MM.1S (cell line): ENCODE data around the gene CACUL1.

Experiments
- DNase-seq: peaks from one replicate; pipeline ENCODE4 v3.0.0-alpha.2; 2015
- H2AFZ ChIP-seq: fragments of 300-600 bp; sonication (generic); 2 replicates; pipeline ENCODE4 v1.6.0; 2016; ENCODE audit warnings: antibody characterized with exemption, low read length
- H3F3A ChIP-seq: fragments of 300-600 bp; sonication (generic); 2 replicates; pipeline ENCODE4 v1.6.1; 2016; ENCODE audit warnings: mild to moderate bottlenecking, antibody characterized with exemption, low read length, moderate library complexity, mixed read lengths; ENCODE audit not compliant: insufficient read depth
- H3K27ac ChIP-seq: fragments of 300-600 bp; sonication (generic); 2 replicates; pipeline ENCODE4 v1.5.1; 2016; ENCODE audit warnings: mild to moderate bottlenecking, low read length
- H3K27me3 ChIP-seq: fragments of 300-600 bp; sonication (generic); replicated peaks from 2 replicates; pipeline ENCODE4 v1.6.0; 2016; ENCODE audit warnings: low read length; ENCODE audit not compliant: insufficient read depth
- H3K36me3 ChIP-seq: fragments of 300-600 bp; sonication (generic); replicated peaks from 2 replicates; pipeline ENCODE4 v1.6.1; 2016; ENCODE audit warnings: mild to moderate bottlenecking, low read length, mixed read lengths; ENCODE audit not compliant: insufficient read depth
- H3K4me1 ChIP-seq: fragments of 300-600 bp; sonication (generic); 2 replicates; pipeline ENCODE4 v1.6.1; 2016; ENCODE audit warnings: low read length, mixed read lengths
- H3K4me2 ChIP-seq: fragments of 300-600 bp; sonication (generic); 2 replicates; pipeline ENCODE4 v1.6.0; 2016; ENCODE audit warnings: low read depth, low read length
- H3K4me3 ChIP-seq: fragments of 300-600 bp; sonication (generic); 2 replicates; pipeline ENCODE4 v1.5.1; 2016; ENCODE audit warnings: low read length, mixed read lengths
- H3K79me2 ChIP-seq: fragments of 300-600 bp; sonication (generic); 2 replicates; pipeline ENCODE4 v1.6.1; 2016; ENCODE audit warnings: mixed run types, low read length, mixed read lengths
- H3K9ac ChIP-seq: fragments of 300-600 bp; sonication (generic); 2 replicates; pipeline ENCODE4 v1.6.1; 2016; ENCODE audit warnings: low read length, mixed read lengths
- H3K9me2 ChIP-seq: fragments of 300-600 bp; sonication (generic); replicated peaks from 2 replicates; pipeline ENCODE4 v1.6.1; 2016; ENCODE audit warnings: mild to moderate bottlenecking, low read length, mixed read lengths; ENCODE audit not compliant: insufficient read depth
- H3K9me3 ChIP-seq: fragments of 300-600 bp; sonication (generic); replicated peaks from 2 replicates; pipeline ENCODE4 v1.6.1; 2016; ENCODE audit warnings: mild to moderate bottlenecking, low read length, mixed read lengths; ENCODE audit not compliant: insufficient read depth
- H4K20me1 ChIP-seq: fragments of 300-600 bp; sonication (generic); 2 replicates; pipeline ENCODE4 v1.6.1; 2016; ENCODE audit warnings: mild to moderate bottlenecking, low read length, moderate library complexity, mixed read lengths; ENCODE audit not compliant: insufficient read depth
- EZH2 ChIP-seq: fragments of 300-600 bp; sonication (generic); optimal IDR thresholded peaks from 2 replicates; pipeline ENCODE3; 2017; ENCODE audit warnings: low read depth, mild to moderate bottlenecking, antibody characterized with exemption, low read length, mixed read lengths
- EZH2phosphoT487 ChIP-seq: fragments of 300-600 bp; sonication (generic); IDR thresholded peaks from 2 replicates; pipeline ENCODE4 v1.6.1; 2018; ENCODE audit warnings: antibody characterized with exemption, low read length
- TF ChIP-seq, protein P1 (sequence below): fragments of 300-600 bp; sonication (generic); IDR thresholded peaks from 2 replicates; pipeline ENCODE4 v1.5.1; 2016; ENCODE audit warnings: antibody characterized with exemption, low read length, mixed read lengths

Gene CACUL1

DNA sequence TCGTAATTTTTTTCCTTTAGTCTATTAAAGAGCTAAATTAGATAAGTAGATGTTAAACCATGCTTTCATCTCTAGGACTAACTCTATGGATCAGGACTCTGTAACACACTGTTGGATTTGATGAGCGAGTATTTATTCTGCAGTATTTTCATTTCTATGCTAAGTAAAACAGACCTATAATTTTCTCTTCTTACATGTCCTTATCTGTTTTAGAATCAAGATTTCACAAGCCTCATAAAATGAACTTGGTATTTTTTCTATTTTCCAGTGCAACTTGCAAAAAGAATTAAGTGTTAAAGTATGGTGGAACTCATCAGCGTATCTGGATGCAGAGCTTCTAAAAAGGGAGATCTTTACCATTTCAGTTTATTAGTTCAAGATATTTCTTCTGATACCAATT lies 2.4 kb downstream of the CACUL1 start:
- Histone ChIP-seq H3K9me3 (no peaks in the 10 kb centered on the region), H3F3A (0 out of 2 replicates have a peak, but pooled peaks cover 5% of the 10 kb centered on the region), H3K79me2 (peaks cover 74% of the 10 kb centered on the region), H3K4me1 (peaks cover 11% of the 10 kb centered on the region), H3K27ac (no peak overlapping the region), H3K4me3 (no peak overlapping the region), H3K4me2 (peak overlapping the region; percentile 89; the same call in 1 of the 2 replicates), H2AFZ (no peak overlapping the region), H3K27me3 (no peaks in the 10 kb centered on the region), H3K9me2 (no peaks in the 10 kb centered on the region), H3K9ac (no peak overlapping the region), H4K20me1 (peaks cover 3% of the 10 kb centered on the region; the same call in 1 of the 2 replicates), H3K36me3 (no peaks in the 10 kb centered on the region)
- DNase-seq, result no peak
- no peak for TF ChIP-seq EZH2phosphoT487
- TF ChIP-seq, protein P1, sequence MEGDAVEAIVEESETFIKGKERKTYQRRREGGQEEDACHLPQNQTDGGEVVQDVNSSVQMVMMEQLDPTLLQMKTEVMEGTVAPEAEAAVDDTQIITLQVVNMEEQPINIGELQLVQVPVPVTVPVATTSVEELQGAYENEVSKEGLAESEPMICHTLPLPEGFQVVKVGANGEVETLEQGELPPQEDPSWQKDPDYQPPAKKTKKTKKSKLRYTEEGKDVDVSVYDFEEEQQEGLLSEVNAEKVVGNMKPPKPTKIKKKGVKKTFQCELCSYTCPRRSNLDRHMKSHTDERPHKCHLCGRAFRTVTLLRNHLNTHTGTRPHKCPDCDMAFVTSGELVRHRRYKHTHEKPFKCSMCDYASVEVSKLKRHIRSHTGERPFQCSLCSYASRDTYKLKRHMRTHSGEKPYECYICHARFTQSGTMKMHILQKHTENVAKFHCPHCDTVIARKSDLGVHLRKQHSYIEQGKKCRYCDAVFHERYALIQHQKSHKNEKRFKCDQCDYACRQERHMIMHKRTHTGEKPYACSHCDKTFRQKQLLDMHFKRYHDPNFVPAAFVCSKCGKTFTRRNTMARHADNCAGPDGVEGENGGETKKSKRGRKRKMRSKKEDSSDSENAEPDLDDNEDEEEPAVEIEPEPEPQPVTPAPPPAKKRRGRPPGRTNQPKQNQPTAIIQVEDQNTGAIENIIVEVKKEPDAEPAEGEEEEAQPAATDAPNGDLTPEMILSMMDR, result no peak

DNA sequence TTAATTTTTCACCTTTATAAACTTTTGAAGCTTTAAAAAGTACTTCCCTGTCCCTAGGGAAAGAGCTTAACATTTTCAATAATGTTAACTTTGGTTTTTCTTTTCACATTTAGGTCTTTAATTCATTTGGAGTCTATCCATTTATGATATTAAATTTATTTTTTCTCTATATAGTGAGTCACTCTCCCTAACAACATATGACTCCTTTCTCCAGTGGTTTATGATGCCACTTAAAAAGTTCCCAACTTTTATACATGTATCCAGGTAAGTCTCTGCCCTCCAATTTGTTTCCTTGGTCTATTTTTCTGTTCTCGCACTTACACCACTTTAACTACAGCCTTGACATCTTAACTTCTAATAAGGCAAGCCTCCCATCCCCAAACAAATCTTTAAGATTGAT lies 3.5 kb downstream of the CACUL1 start:
- Histone ChIP-seq H3K79me2 (peaks cover 85% of the 10 kb centered on the region), H3K4me2 (no peak overlapping the region), H2AFZ (no peak overlapping the region), H3K9me3 (no peaks in the 10 kb centered on the region), H3K36me3 (no peaks in the 10 kb centered on the region), H3K27ac (no peak overlapping the region), H3K9me2 (no peaks in the 10 kb centered on the region), H3K9ac (no peak overlapping the region), H3K4me1 (peaks cover 11% of the 10 kb centered on the region), H4K20me1 (peaks cover 3% of the 10 kb centered on the region; the same call in 1 of the 2 replicates), H3K27me3 (no peaks in the 10 kb centered on the region), H3F3A (0 out of 2 replicates have a peak, but pooled peaks cover 5% of the 10 kb centered on the region), H3K4me3 (no peak overlapping the region)
- no peak for TF ChIP-seq EZH2phosphoT487
- TF ChIP-seq, protein P1, result no peak
- no peak for TF ChIP-seq EZH2
- no peak for DNase-seq

DNA sequence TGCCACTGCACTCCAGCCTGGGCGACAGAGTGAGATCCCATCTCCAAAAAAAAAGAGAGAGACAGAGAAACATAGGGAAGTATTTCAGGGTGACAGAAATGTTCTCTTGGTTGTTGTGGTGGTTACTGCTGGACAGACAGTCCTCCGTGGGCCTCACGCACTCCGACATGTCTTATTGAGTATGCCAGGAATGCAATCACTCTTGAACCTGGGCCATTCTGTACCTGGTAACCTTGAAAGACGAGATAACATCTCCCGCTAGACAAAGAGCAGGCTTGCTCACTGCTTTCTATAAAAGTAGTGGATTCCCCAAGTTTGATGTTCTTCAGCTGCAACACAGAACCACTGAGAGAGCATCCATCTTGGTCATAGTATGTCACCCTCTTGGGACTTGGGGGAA lies 6.7 kb downstream of the CACUL1 start:
- Histone ChIP-seq H3K79me2 (peaks cover 99% of the 10 kb centered on the region), H3K4me1 (peaks cover 6% of the 10 kb centered on the region), H3K9me2 (no peaks in the 10 kb centered on the region), H3K4me3 (no peak overlapping the region), H4K20me1 (no peaks in the 10 kb centered on the region; the same call in 1 of the 2 replicates), H3K27ac (no peak overlapping the region), H3K27me3 (no peaks in the 10 kb centered on the region), H2AFZ (no peak overlapping the region), H3F3A (no peaks in the 10 kb centered on the region), H3K4me2 (no peak overlapping the region), H3K9ac (no peak overlapping the region), H3K9me3 (no peaks in the 10 kb centered on the region), H3K36me3 (no peaks in the 10 kb centered on the region)
- TF ChIP-seq EZH2 (no peak), EZH2phosphoT487 (no peak)
- TF ChIP-seq, protein P1, result no peak
- no peak for DNase-seq
